Upper lobe of left lung (tissue), 6 donors: ENCODE results near the gene MYLK. TPM values are rescaled to one million over a fixed set of nuclear protein-coding genes. Genes with fewer than 3 reads are reported as not detected.

Experiments
- ATAC-seq, 2 donors: fragments of 200-7000 bp; cut with Tn5 transposase; one replicate each; pipeline ENCODE4 v1.9.1; 2022; ENCODE audit warnings: mild to moderate bottlenecking in 2 of 2, moderate library complexity in 2 of 2; ENCODE audit not compliant: low FRiP score in 2 of 2
- DNase-seq, 2 donors: peaks; one replicate each; pipeline ENCODE4 v3.0.0-alpha.2; 2019 to 2020
- H3K27ac ChIP-seq, 4 donors: fragments of 200-600 bp; sonication (generic); one replicate each; pipeline ENCODE4 v1.5.1; 2016 to 2019
- H3K27me3 ChIP-seq, 4 donors: fragments of 200-600 bp; sonication (generic); one replicate each; pipeline ENCODE4 v1.5.1; 2017 to 2019
- H3K36me3 ChIP-seq, 4 donors: fragments of 200-600 bp; sonication (generic); one replicate each; pipeline ENCODE4 v1.5.1; 2016 to 2019
- H3K4me1 ChIP-seq, 4 donors: fragments of 200-600 bp; sonication (generic); one replicate each; pipeline ENCODE4 v1.5.1; 2018 to 2019
- H3K4me3 ChIP-seq, 4 donors: fragments of 200-600 bp; sonication (generic); one replicate each; pipeline ENCODE4 v1.5.1; 2017 to 2019; ENCODE audit warnings: mild to moderate bottlenecking in 2 of 4, moderate library complexity in 1 of 4
- H3K9me3 ChIP-seq, 4 donors: fragments of 200-600 bp; sonication (generic); one replicate each; pipeline ENCODE4 v1.5.1; 2018 to 2019
- CTCF ChIP-seq, 6 experiments: fragments of 450-650 bp in 4 of 6; fragments of 200-600 bp in 2 of 6; sonication (generic) in 2 of 6; IDR thresholded peaks; one replicate each; pipeline ENCODE4 v1.5.1; 2016 to 2019; ENCODE audit warnings: antibody characterized with exemption in 6 of 6
- EP300 ChIP-seq, 4 donors: sonication (generic); formaldehyde crosslinking; IDR thresholded peaks; one replicate each; pipeline ENCODE4 v1.5.1; 2017; ENCODE audit warnings: antibody characterized with exemption in 4 of 4, control low read depth in 2 of 4
- POLR2A ChIP-seq, 4 donors: fragments of 450-650 bp; IDR thresholded peaks; one replicate each; pipeline ENCODE4 v1.5.1; 2016 to 2017; ENCODE audit warnings: antibody characterized with exemption in 4 of 4, mild to moderate bottlenecking in 2 of 4
- POLR2AphosphoS5 ChIP-seq, 2 donors: sonication (generic); formaldehyde crosslinking; IDR thresholded peaks; one replicate each; pipeline ENCODE4 v1.5.1; 2017; ENCODE audit warnings: antibody characterized with exemption in 2 of 2
- WGBS, 2 donors: methylation state at CpG; one replicate each; pipeline ENCODE4 v1.1.5; 2017 to 2018; 5-methylcytosine and 5-hydroxymethylcytosine counted together
- total RNA-seq, 6 donors: library from RNA; depleted of rRNA in 4 of 6; stranded (reverse); fragments of >200 nt in 4 of 6; gene quantifications; one replicate each; pipeline versions ENCODE4 v1.1.0 to v1.2.1, GENCODE V29; 2016 to 2021
- donor health status: DM: no; HTN: no; CAD: no; lungs with moderate emphysema.
- donor health status: DM: no; HTN: yes; CAD: no; lungs with severe emphysema.

Gene MYLK
- total RNA-seq, 6 donors from 2014 or later, result 105 to 378 (median 160) TPM

DNA sequence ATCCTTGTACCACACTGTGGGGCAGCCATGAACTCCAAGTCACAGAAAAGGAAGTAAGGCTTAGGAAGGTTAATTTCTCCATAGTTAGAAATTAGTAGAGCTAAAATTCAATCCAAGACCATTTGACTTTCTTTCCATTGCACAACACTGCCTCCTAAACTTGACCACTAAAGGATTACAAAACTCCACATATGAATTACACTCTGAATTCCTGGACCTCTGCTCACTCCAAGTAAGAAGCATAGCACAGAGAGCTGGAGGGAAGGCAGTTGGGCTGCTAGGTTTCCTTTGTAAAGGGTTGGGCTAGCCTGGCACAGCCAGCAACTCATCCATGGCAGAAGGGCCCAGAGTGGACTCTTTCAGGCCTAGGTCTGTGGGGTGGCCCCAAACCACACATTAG lies 134.4 kb downstream of the MYLK start:
- no peak overlapping the region for H3K4me3 ChIP-seq
- H3K27ac ChIP-seq, result peak overlapping the region; percentile 39 to 68 (median 60)
- H3K4me1 ChIP-seq, result peaks cover 10 to 25% (median 18%) of the 10 kb centered on the region in 4 donors
- no peaks in the 10 kb centered on the region for H3K27me3 ChIP-seq
- ATAC-seq (peak; percentile 53 to 56), DNase-seq (peak in 1 of 2 donors; percentile 40)
- H3K9me3 ChIP-seq, result no peaks in the 10 kb centered on the region
- TF ChIP-seq POLR2AphosphoS5 (IDR thresholded peaks at IDR 0.05) (peak in 1 of 2 donors; percentile 72), CTCF (IDR thresholded peaks at IDR 0.05) (no peak), EP300 (IDR thresholded peaks at IDR 0.05) (peak in 1 of 4 donors; percentile 5), POLR2A (IDR thresholded peaks at IDR 0.05) (no peak)
- H3K36me3 ChIP-seq, result no peaks in the 10 kb centered on the region

DNA sequence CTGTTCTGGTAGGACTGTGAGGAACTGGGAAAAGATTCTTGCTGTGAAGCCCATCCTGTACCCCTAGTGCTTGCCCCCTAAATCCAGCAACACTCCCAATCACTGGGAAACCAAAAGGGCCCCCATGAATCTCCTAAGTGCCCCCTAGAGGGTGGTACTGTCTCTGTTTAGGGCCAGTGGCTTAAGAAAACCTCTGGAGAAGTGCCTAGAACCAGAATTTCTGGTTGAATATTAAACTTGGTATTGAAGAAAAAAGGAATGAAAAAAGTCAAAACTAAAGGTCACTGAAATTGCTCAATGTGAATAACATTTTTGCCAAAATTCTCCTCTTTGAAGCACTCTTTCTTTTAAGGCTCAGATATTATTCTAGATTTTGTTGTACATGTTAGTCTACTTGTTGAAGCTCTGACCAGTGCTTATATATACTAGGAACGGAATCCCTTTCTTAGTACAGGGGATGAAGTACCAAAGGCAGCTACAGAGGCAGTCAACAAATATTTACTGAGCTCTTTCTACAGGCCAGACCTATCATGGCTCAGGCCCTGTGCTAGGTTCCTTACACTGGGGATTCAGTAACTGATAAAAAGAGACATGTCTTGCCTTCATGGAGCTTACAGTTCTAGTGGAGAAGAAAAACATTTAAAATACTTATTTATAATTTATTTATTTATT lies 138.8 kb downstream of the MYLK start:
- DNase-seq (peak in 1 of 2 donors; percentile 8), ATAC-seq (no peak)
- peaks cover 0 to 18% (median 14%) of the 10 kb centered on the region in 4 donors for H3K4me1 ChIP-seq
- peak overlapping the region in 1 of 4 donors; percentile 40 for H3K27ac ChIP-seq
- no peaks in the 10 kb centered on the region for H3K9me3 ChIP-seq
- H3K27me3 ChIP-seq, result no peaks in the 10 kb centered on the region
- TF ChIP-seq POLR2AphosphoS5 (IDR thresholded peaks at IDR 0.05) (no peak), EP300 (IDR thresholded peaks at IDR 0.05) (no peak), POLR2A (IDR thresholded peaks at IDR 0.05) (no peak), CTCF (IDR thresholded peaks at IDR 0.05) (no peak)
- no peak overlapping the region for H3K4me3 ChIP-seq
- H3K36me3 ChIP-seq, result no peaks in the 10 kb centered on the region
- WGBS, 2 donors, result 57 to 76% methylated on average over 1 of the region's 1 CpG

DNA sequence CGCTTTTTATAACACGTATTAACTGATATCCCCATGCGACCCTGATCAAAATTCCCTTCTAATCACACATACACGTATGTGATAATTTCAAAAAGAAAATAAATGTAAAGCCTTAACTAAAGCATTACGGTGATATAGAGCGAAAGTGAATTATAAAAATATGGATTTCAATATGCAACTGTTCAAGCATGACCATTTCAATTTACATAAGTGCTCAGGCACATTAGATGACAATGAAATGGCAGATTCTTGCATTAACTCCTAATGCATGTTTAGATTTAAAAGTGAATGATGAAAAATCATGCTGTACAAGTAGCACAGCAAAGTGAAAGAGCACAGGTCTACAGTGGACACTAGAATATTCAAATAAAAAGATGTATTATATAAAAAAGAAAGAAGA lies 140.1 kb downstream of the MYLK start:
- H3K4me3 ChIP-seq, result no peak overlapping the region

GRCh38 chr3:123743121-123743520 lies 141.0 kb downstream of the MYLK start:
- no peaks in the 10 kb centered on the region for H3K9me3 ChIP-seq
- no peak for TF ChIP-seq POLR2AphosphoS5 (IDR thresholded peaks at IDR 0.05)
- TF ChIP-seq EP300 (IDR thresholded peaks at IDR 0.05), result no peak
- no peak for TF ChIP-seq POLR2A (IDR thresholded peaks at IDR 0.05)
- ATAC-seq, result no peak
- DNase-seq, result no peak
- peaks cover 0 to 4% (median 0%) of the 10 kb centered on the region in 4 donors for H3K36me3 ChIP-seq
- H3K4me1 ChIP-seq, result peaks cover 0 to 10% (median 6%) of the 10 kb centered on the region in 4 donors
- H3K27ac ChIP-seq, result no peak overlapping the region
- H3K4me3 ChIP-seq, result no peak overlapping the region
- no peaks in the 10 kb centered on the region for H3K27me3 ChIP-seq

More for the DNA sequence above, 140.1 kb downstream of the MYLK start:
- H3K9me3 ChIP-seq, result no peaks in the 10 kb centered on the region
- H3K36me3 ChIP-seq, result no peaks in the 10 kb centered on the region
- 87 to 90% methylated on average over 6 of the region's 6 CpGs for WGBS, 2 donors
- ATAC-seq (no peak), DNase-seq (no peak)
- no peak overlapping the region for H3K27ac ChIP-seq
- H3K4me1 ChIP-seq, result peaks cover 0 to 10% (median 6%) of the 10 kb centered on the region in 4 donors
- H3K27me3 ChIP-seq, result no peaks in the 10 kb centered on the region
- no peak for TF ChIP-seq POLR2A (IDR thresholded peaks at IDR 0.05)
- no peak for TF ChIP-seq EP300 (IDR thresholded peaks at IDR 0.05)
- TF ChIP-seq CTCF (IDR thresholded peaks at IDR 0.05), result no peak
- no peak for TF ChIP-seq POLR2AphosphoS5 (IDR thresholded peaks at IDR 0.05)

DNA sequence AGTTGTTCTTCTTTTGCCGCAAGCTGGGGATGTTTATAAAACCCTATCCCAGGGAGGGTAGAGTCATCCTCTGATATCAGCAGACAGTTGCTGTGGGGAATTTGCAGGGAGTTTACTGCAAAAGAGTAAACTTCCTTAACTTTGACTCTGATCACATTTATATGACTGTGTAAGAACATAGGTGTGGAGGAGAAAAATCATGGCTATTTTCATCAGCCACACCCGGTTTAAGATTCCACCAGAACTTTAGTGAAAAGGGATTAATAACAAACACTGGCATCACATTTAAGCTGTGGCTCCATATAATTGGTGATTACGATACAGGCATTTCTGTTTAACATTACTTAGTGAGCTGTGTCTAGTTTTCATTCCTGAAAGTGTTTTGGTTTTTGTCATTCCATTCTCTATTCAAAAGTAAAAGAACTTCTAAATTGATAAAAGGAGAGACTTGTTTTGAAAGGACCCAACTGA lies 143.1 kb downstream of the MYLK start:
- ATAC-seq, result no peak

More for the DNA sequence above, 143.1 kb downstream of the MYLK start:
- H3K4me1 ChIP-seq, result peaks cover 0 to 10% (median 6%) of the 10 kb centered on the region in 4 donors
- peaks cover 0 to 4% (median 0%) of the 10 kb centered on the region in 4 donors for H3K36me3 ChIP-seq
- no peak overlapping the region for H3K4me3 ChIP-seq
- H3K27ac ChIP-seq, result peak overlapping the region in 2 of 4 donors; percentile 39 to 57
- no peak for DNase-seq
- H3K27me3 ChIP-seq, result no peaks in the 10 kb centered on the region
- H3K9me3 ChIP-seq, result no peaks in the 10 kb centered on the region
- TF ChIP-seq CTCF (IDR thresholded peaks at IDR 0.05) (no peak), POLR2A (IDR thresholded peaks at IDR 0.05) (no peak), EP300 (IDR thresholded peaks at IDR 0.05) (no peak), POLR2AphosphoS5 (IDR thresholded peaks at IDR 0.05) (no peak)
- 79 to 84% methylated on average over 3 of the region's 3 CpGs for WGBS, 2 donors
